Liver (tissue), 9 donors: ENCODE measurements around the gene KRTAP3-2. TPM values are rescaled to one million over a fixed set of nuclear protein-coding genes. Genes with fewer than 3 reads are reported as not detected.
"Not testable (repeated sequence)": the region's sequence is repeated elsewhere in the genome, so short reads cannot be mapped to it uniquely, and the experiment has no call there.

Source experiments
- DNase-seq: peaks from one replicate; pipeline ENCODE4 v3.0.0-alpha.2; 2017; ENCODE audit warnings: low spot score
- H3K27ac ChIP-seq, 2 donors: one replicate each; pipeline ENCODE4 v1.7.0; 2013; ENCODE audit warnings: inconsistent platforms in 2 of 2, low read length in 2 of 2, control low read depth in 1 of 2, low read depth in 1 of 2, mild to moderate bottlenecking in 1 of 2
- H3K27me3 ChIP-seq, 4 donors: one replicate each; pipeline versions ENCODE4 v1.6.1 to v1.7.0; 2013; ENCODE audit warnings: low read length in 3 of 4, inconsistent platforms in 1 of 4, mild to moderate bottlenecking in 1 of 4, moderate library complexity in 1 of 4; ENCODE audit not compliant: control insufficient read depth in 4 of 4, insufficient read depth in 4 of 4
- H3K36me3 ChIP-seq, 4 donors: one replicate each; pipeline versions ENCODE4 v1.6.1 to v1.7.0; 2013; ENCODE audit warnings: low read length in 3 of 4, mild to moderate bottlenecking in 3 of 4, low read depth in 1 of 4, moderate library complexity in 1 of 4; ENCODE audit not compliant: control insufficient read depth in 4 of 4, insufficient read depth in 3 of 4
- H3K4me1 ChIP-seq, 4 donors: one replicate each; pipeline versions ENCODE4 v1.6.1 to v1.7.0; 2013; ENCODE audit warnings: low read length in 3 of 4, mild to moderate bottlenecking in 3 of 4, moderate library complexity in 1 of 4; ENCODE audit not compliant: control insufficient read depth in 4 of 4, insufficient read depth in 4 of 4
- H3K4me3 ChIP-seq, 3 donors: one replicate each; pipeline versions ENCODE4 v1.6.1 to v1.7.0; 2013; ENCODE audit warnings: low read length in 3 of 3, control low read depth in 1 of 3, low read depth in 1 of 3, mild to moderate bottlenecking in 1 of 3
- H3K9ac ChIP-seq, 2 donors: one replicate each; pipeline ENCODE4 v1.7.0; 2013; ENCODE audit warnings: low read length in 2 of 2, mild to moderate bottlenecking in 2 of 2, moderate library complexity in 2 of 2, control low read depth in 1 of 2, low read depth in 1 of 2
- H3K9me3 ChIP-seq, 4 donors: one replicate each; pipeline versions ENCODE4 v1.6.1 to v1.7.0; 2013; ENCODE audit warnings: low read length in 3 of 4; ENCODE audit not compliant: control insufficient read depth in 4 of 4
- EGR1 ChIP-seq, 2 donors: IDR thresholded peaks; 2 replicates each; pipeline ENCODE4 v1.6.1; 2016 to 2018; ENCODE audit warnings: antibody characterized with exemption in 2 of 2, low read depth in 2 of 2
- FOXA1 ChIP-seq: IDR thresholded peaks from 2 replicates; pipeline ENCODE4 v1.6.1; 2016; ENCODE audit warnings: antibody characterized with exemption
- FOXA2 ChIP-seq: IDR thresholded peaks from 2 replicates; pipeline ENCODE4 v1.6.1; 2016; ENCODE audit warnings: antibody characterized with exemption
- GABPA ChIP-seq, 2 donors: IDR thresholded peaks in 1 of 2; conservative IDR thresholded peaks in 1 of 2; 2 replicates each; pipeline ENCODE4 v1.6.1; 2016; ENCODE audit warnings: antibody characterized with exemption in 2 of 2, mild to moderate bottlenecking in 1 of 2, moderate library complexity in 1 of 2
- HNF4A ChIP-seq, 2 donors: conservative IDR thresholded peaks; 2 replicates each; pipeline ENCODE4 v1.6.1; 2016; ENCODE audit warnings: antibody characterized with exemption in 2 of 2, mild to moderate bottlenecking in 2 of 2
- HNF4G ChIP-seq: IDR thresholded peaks from 2 replicates; pipeline ENCODE4 v1.6.1; 2016; ENCODE audit warnings: antibody characterized with exemption
- JUND ChIP-seq, 2 donors: IDR thresholded peaks; 2 replicates each; pipeline ENCODE4 v1.6.1; 2016; ENCODE audit warnings: antibody characterized with exemption in 2 of 2
- NR2F2 ChIP-seq: IDR thresholded peaks from 2 replicates; pipeline ENCODE4 v1.6.1; 2016; ENCODE audit warnings: antibody characterized with exemption
- RAD21 ChIP-seq, 2 donors: IDR thresholded peaks; 2 replicates each; pipeline ENCODE4 v1.6.1; 2016; ENCODE audit warnings: antibody characterized with exemption in 2 of 2, mild to moderate bottlenecking in 2 of 2
- RXRA ChIP-seq, 2 donors: IDR thresholded peaks; 2 replicates each; pipeline ENCODE4 v1.6.1; 2017 to 2018; ENCODE audit warnings: antibody characterized with exemption in 2 of 2, mild to moderate bottlenecking in 1 of 2
- SP1 ChIP-seq: IDR thresholded peaks from 2 replicates; pipeline ENCODE4 v1.6.1; 2018; ENCODE audit warnings: antibody characterized with exemption, mild to moderate bottlenecking
- TAF1 ChIP-seq: conservative IDR thresholded peaks from 2 replicates; pipeline ENCODE4 v1.6.1; 2016; ENCODE audit warnings: antibody characterized with exemption, mild to moderate bottlenecking
- YY1 ChIP-seq: IDR thresholded peaks from 2 replicates; pipeline ENCODE4 v1.6.1; 2016; ENCODE audit warnings: antibody characterized with exemption, mild to moderate bottlenecking
- WGBS: extraction: QIAGEN DNeasy Blood & Tissue Kit; methylation state at CpG from one replicate; pipeline ENCODE4 v1.1.7; 2013; 5-methylcytosine and 5-hydroxymethylcytosine counted together
- polyA plus RNA-seq, 2 donors: library from polyadenylated mRNA; stranded (reverse) in 1 of 2; unstranded in 1 of 2; fragments of 200-250 nt in 1 of 2; fragments of >200 nt in 1 of 2; fragmentation: Nextera tagmentation in 1 of 2; extraction: Ambion mirVana in 1 of 2; gene quantifications; one replicate each; pipeline versions ENCODE4 v1.2.1 to v1.2.3, GENCODE V29; 2013 to 2015
- total RNA-seq, 2 donors: library from RNA; depleted of rRNA; stranded (reverse); fragments of >200 nt; gene quantifications; one replicate each; pipeline ENCODE4 v1.2.3, GENCODE V29; 2014
- TF ChIP-seq, protein P1 (sequence below): IDR thresholded peaks from 2 replicates; pipeline ENCODE4 v1.6.1; 2016; ENCODE audit warnings: antibody characterized with exemption
- TF ChIP-seq, protein P2 (sequence below): IDR thresholded peaks from 2 replicates; pipeline ENCODE4 v1.6.1; 2016; ENCODE audit warnings: antibody characterized with exemption
- TF ChIP-seq, protein P3 (sequence below): fragments of 150-350 bp; IDR thresholded peaks from 2 replicates; pipeline ENCODE4 v1.5.1; 2017; ENCODE audit warnings: improper control_type of control experiment, low read depth, low read length; ENCODE audit not compliant: missing input control
- TF ChIP-seq, protein P4 (sequence below): IDR thresholded peaks from 2 replicates; pipeline ENCODE4 v1.6.1; 2016; ENCODE audit warnings: antibody characterized with exemption
- TF ChIP-seq, protein P5 (sequence below): IDR thresholded peaks from 2 replicates; pipeline ENCODE4 v1.6.1; 2016; ENCODE audit warnings: antibody characterized with exemption, mild to moderate bottlenecking
- donor health status: healthy.
- donor health status: healthy.
- donor health status: healthy.
- donor health status: healthy.
- donor health status: healthy.

Gene KRTAP3-2
- total and polyA plus RNA-seq, 4 donors: not detected

DNA sequence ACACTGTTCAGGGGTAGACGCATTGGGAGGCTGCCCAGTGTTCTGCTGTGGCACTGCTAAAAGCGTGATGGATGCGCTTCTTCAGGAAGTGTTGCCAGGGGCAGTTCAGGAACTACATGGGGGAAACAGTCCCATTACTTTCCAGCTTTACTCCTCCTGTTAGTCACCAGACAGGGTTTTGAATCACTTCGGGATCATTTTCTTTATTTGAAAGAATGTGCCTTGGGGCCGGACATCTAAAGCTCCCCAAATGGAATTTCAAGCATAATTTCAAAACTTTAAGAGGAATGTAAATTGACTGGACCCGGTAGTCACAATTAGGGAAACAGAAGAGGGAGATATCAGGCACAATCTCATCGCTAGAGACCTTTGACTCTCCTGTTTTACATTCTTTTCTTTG is 48.7 kb upstream of the KRTAP3-2 start (continued):
- TF ChIP-seq, protein P1, sequence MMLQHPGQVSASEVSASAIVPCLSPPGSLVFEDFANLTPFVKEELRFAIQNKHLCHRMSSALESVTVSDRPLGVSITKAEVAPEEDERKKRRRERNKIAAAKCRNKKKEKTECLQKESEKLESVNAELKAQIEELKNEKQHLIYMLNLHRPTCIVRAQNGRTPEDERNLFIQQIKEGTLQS: no peak
- TF ChIP-seq TAF1: no peak
- no peak for TF ChIP-seq JUND (IDR thresholded peaks at IDR 0.05)
- no peak for TF ChIP-seq HNF4A (conservative IDR thresholded peaks at IDR 0.05)
- TF ChIP-seq EGR1 (IDR thresholded peaks at IDR 0.05; ENCODE audit: low read depth in 2 of 2): no peak
- TF ChIP-seq, protein P2, sequence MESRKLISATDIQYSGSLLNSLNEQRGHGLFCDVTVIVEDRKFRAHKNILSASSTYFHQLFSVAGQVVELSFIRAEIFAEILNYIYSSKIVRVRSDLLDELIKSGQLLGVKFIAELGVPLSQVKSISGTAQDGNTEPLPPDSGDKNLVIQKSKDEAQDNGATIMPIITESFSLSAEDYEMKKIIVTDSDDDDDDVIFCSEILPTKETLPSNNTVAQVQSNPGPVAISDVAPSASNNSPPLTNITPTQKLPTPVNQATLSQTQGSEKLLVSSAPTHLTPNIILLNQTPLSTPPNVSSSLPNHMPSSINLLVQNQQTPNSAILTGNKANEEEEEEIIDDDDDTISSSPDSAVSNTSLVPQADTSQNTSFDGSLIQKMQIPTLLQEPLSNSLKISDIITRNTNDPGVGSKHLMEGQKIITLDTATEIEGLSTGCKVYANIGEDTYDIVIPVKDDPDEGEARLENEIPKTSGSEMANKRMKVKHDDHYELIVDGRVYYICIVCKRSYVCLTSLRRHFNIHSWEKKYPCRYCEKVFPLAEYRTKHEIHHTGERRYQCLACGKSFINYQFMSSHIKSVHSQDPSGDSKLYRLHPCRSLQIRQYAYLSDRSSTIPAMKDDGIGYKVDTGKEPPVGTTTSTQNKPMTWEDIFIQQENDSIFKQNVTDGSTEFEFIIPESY: no peak

DNA sequence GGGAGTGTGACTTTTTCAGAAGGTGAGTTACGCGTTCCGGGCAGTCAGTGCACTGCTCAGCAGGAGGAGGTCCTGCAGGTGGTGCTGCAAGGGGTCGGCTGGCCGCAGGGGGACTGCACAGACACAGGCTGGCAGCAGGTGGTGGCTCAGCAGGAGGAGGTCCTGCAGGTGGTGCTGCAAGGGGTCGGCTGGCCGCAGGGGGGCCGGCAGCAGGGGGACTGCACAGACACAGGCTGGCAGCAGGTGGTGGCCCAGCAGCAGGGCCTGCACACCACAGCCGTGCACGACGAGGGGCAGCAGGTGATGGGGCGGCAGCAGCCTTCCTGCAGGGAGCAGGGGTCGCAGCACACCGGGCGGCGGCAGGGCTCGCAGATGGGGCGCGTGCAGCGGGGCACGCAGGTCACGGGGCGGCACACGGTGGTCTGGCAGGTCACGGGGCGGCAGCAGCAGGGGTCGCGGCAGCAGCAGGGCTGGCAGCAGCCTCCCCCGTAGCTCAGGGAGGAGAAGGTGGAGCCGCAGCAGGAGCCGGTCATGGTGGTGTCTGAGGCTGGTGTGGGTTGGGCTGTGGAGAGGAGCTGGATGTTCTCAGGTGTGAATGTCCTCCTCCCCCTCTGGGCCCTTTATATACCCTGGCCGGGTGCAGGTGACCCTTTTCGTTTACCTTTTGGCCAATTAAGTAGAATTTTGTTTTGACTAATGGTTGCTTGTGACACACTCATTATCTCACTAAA is 47.2 kb upstream of the KRTAP3-2 start, which contains the start of gene KRTAP2-1:
KRTAP2-1 (minus strand) TSS at position 582 of the 731 bp plus-strand sequence; CDS start at position 533, 49 bp downstream.
- 35% methylated on average over 10 of the region's 33 CpGs for WGBS
- not testable (repeated sequence) for DNase-seq

DNA sequence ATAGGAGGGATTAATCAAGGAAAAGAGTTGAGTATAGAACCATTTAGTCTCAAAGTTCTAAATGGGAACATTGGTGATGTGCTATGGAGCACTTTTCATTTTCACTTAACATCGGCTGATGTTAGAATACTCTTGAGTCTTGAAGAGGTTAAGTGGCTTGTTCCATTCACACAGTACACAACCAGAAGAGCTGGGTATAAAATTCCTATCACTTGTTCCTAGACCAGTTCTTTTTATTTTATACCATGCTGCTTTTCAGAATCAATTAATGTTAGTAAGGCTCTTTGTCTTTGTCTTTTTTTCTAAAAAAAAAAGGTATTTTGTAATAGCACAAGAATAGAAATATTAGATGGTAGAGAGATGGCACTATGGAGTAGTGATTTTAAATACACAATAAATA is 43.2 kb upstream of the KRTAP3-2 start:
- Histone ChIP-seq H3K36me3 (no peaks in the 10 kb centered on the region), H3K9me3 (no peaks in the 10 kb centered on the region), H3K27ac (no peak overlapping the region), H3K27me3 (peaks cover 0 to 3% (median 0%) of the 10 kb centered on the region in 4 donors), H3K4me3 (no peak overlapping the region), H3K4me1 (no peaks in the 10 kb centered on the region), H3K9ac (no peak overlapping the region)
- 96% methylated on average over 1 of the region's 1 CpG for WGBS
- TF ChIP-seq RAD21 (IDR thresholded peaks at IDR 0.05) (no peak), YY1 (no peak), FOXA1 (no peak), RXRA (IDR thresholded peaks at IDR 0.05) (no peak), HNF4G (no peak), JUND (IDR thresholded peaks at IDR 0.05) (no peak), GABPA (IDR thresholded peaks at IDR 0.05 in 1 of 2, conservative IDR thresholded peaks at IDR 0.05 in 1 of 2) (no peak), EGR1 (IDR thresholded peaks at IDR 0.05; ENCODE audit: low read depth in 2 of 2) (no peak), NR2F2 (no peak), FOXA2 (no peak), TAF1 (no peak), HNF4A (conservative IDR thresholded peaks at IDR 0.05) (no peak), SP1 (no peak)
- TF ChIP-seq, protein P3, sequence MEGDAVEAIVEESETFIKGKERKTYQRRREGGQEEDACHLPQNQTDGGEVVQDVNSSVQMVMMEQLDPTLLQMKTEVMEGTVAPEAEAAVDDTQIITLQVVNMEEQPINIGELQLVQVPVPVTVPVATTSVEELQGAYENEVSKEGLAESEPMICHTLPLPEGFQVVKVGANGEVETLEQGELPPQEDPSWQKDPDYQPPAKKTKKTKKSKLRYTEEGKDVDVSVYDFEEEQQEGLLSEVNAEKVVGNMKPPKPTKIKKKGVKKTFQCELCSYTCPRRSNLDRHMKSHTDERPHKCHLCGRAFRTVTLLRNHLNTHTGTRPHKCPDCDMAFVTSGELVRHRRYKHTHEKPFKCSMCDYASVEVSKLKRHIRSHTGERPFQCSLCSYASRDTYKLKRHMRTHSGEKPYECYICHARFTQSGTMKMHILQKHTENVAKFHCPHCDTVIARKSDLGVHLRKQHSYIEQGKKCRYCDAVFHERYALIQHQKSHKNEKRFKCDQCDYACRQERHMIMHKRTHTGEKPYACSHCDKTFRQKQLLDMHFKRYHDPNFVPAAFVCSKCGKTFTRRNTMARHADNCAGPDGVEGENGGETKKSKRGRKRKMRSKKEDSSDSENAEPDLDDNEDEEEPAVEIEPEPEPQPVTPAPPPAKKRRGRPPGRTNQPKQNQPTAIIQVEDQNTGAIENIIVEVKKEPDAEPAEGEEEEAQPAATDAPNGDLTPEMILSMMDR: no peak
- TF ChIP-seq, protein P2: no peak
- TF ChIP-seq, protein P4, sequence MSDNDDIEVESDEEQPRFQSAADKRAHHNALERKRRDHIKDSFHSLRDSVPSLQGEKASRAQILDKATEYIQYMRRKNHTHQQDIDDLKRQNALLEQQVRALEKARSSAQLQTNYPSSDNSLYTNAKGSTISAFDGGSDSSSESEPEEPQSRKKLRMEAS: no peak
- TF ChIP-seq, protein P5, sequence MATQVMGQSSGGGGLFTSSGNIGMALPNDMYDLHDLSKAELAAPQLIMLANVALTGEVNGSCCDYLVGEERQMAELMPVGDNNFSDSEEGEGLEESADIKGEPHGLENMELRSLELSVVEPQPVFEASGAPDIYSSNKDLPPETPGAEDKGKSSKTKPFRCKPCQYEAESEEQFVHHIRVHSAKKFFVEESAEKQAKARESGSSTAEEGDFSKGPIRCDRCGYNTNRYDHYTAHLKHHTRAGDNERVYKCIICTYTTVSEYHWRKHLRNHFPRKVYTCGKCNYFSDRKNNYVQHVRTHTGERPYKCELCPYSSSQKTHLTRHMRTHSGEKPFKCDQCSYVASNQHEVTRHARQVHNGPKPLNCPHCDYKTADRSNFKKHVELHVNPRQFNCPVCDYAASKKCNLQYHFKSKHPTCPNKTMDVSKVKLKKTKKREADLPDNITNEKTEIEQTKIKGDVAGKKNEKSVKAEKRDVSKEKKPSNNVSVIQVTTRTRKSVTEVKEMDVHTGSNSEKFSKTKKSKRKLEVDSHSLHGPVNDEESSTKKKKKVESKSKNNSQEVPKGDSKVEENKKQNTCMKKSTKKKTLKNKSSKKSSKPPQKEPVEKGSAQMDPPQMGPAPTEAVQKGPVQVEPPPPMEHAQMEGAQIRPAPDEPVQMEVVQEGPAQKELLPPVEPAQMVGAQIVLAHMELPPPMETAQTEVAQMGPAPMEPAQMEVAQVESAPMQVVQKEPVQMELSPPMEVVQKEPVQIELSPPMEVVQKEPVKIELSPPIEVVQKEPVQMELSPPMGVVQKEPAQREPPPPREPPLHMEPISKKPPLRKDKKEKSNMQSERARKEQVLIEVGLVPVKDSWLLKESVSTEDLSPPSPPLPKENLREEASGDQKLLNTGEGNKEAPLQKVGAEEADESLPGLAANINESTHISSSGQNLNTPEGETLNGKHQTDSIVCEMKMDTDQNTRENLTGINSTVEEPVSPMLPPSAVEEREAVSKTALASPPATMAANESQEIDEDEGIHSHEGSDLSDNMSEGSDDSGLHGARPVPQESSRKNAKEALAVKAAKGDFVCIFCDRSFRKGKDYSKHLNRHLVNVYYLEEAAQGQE: no peak
- TF ChIP-seq, protein P1: no peak
- DNase-seq: no peak

More for the DNA sequence above, 47.2 kb upstream of the KRTAP3-2 start, which contains the start of gene KRTAP2-1:
- H3K4me3 ChIP-seq, H3K4me1 ChIP-seq, H3K36me3 ChIP-seq, H3K27me3 ChIP-seq, H3K9ac ChIP-seq, H3K27ac ChIP-seq, H3K9me3 ChIP-seq: not testable (repeated sequence)
